ENCODE measurements around the gene RAB24.

Gene RAB24

GRCh38 chr5:177333420-177334154, 30.1 kb upstream of the RAB24 start:
- DNase-seq (ENCODE audit: low read depth), result no peak

GRCh38 chr5:177332896-177333260, 29.4 kb upstream of the RAB24 start:
- no peak for DNase-seq (ENCODE audit: low read depth)

GRCh38 chr5:177332031-177332895, 28.7 kb upstream of the RAB24 start:
- DNase-seq (ENCODE audit: low read depth), result no peak

GRCh38 chr5:177330991-177331842, 27.7 kb upstream of the RAB24 start:
- no peak for DNase-seq (ENCODE audit: low read depth)

- DNase-seq (ENCODE audit: low read depth), result no peak
Measured at GRCh38 chr5:177329883-177330282, 26.4 kb upstream of the RAB24 start.

- DNase-seq (ENCODE audit: low read depth), result no peak
Measured at GRCh38 chr5:177328545-177329231, 25.2 kb upstream of the RAB24 start.

- no peak for DNase-seq (ENCODE audit: low read depth)
Measured at GRCh38 chr5:177327539-177328522, 24.3 kb upstream of the RAB24 start.

- no peak for DNase-seq (ENCODE audit: low read depth)
Measured at GRCh38 chr5:177325868-177326381, 22.4 kb upstream of the RAB24 start.

GRCh38 chr5:177320879-177321278, 17.4 kb upstream of the RAB24 start:
- no peak for DNase-seq (ENCODE audit: low read depth)

GRCh38 chr5:177319913-177320588, 16.5 kb upstream of the RAB24 start:
- DNase-seq (ENCODE audit: low read depth), result no peak

- DNase-seq (ENCODE audit: low read depth), result peak; percentile 33
Measured at GRCh38 chr5:177317959-177318377, 14.4 kb upstream of the RAB24 start.

- DNase-seq (ENCODE audit: low read depth), result no peak
Measured at GRCh38 chr5:177316005-177316404, 12.5 kb upstream of the RAB24 start.

GRCh38 chr5:177315411-177315810, 11.9 kb upstream of the RAB24 start:
- no peak for DNase-seq (ENCODE audit: low read depth)

- DNase-seq (ENCODE audit: low read depth), result no peak
Measured at GRCh38 chr5:177314376-177315342, 11.1 kb upstream of the RAB24 start.

GRCh38 chr5:177313561-177314259, 10.2 kb upstream of the RAB24 start:
- no peak for DNase-seq (ENCODE audit: low read depth)

- DNase-seq (ENCODE audit: low read depth), result no peak
Measured at GRCh38 chr5:177312649-177313181, 9.2 kb upstream of the RAB24 start.
